Endothelial cell of umbilical vein (primary cell): ENCODE measurements around the gene URI1. TPM values are rescaled to one million over a fixed set of nuclear protein-coding genes. Genes with fewer than 3 reads are reported as not detected.

ENCODE experiments used
- BruUV-seq: library from RNA; stranded (reverse); fragments of 400-500 nt; replicated peaks from 2 replicates; lab custom pipeline; 2021; lab: Mats Ljungman, UMichigan
- CTCF ChIA-PET: fragments of 300-600, 350-600 bp; sonication (Branson Sonifier 250); formaldehyde crosslinking; loops from one replicate; lab custom pipeline; 2021; ENCODE audit warnings: antibody characterized with exemption, inconsistent platforms; lab: Charles Lee
- POLR2A ChIA-PET: fragments of 300-600, 350-600 bp; sonication (Branson Sonifier 250); formaldehyde crosslinking; loops from one replicate; lab custom pipeline; 2021; ENCODE audit warnings: antibody characterized with exemption, inconsistent platforms; lab: Charles Lee
- DNase-seq: peaks from one replicate; pipeline ENCODE4 v3.0.0-alpha.2; 2011; ENCODE audit warnings: low read depth, low spot score
- FAIRE-seq: peaks from 2 replicates; lab custom pipeline; 2011; peaks lifted over from hg19 to GRCh38; lab: Jason Lieb, UNC
- H2AFZ ChIP-seq: 2 replicates; pipeline ENCODE4 v1.6.0; 2012; ENCODE audit warnings: low read depth, low read length, control low read depth, inconsistent platforms
- H3K27ac ChIP-seq: 2 replicates; pipeline ENCODE4 v1.5.1; 2011; ENCODE audit warnings: low read depth, mild to moderate bottlenecking, control low read depth, low read length, moderate library complexity; ENCODE audit not compliant: insufficient read depth
- H3K27me3 ChIP-seq, 2 experiments: 2 replicates each; pipeline versions ENCODE4 v1.6.0 to v1.6.1; 2011; ENCODE audit warnings: low read length in 2 of 2, mixed read lengths in 1 of 2; ENCODE audit not compliant: control insufficient read depth in 2 of 2, insufficient read depth in 2 of 2
- H3K36me3 ChIP-seq, 2 experiments: 2 replicates in 1 of 2; 3 replicates in 1 of 2; pipeline ENCODE4 v1.5.1; 2011; ENCODE audit warnings: low read length in 2 of 2, mild to moderate bottlenecking in 1 of 2, moderate library complexity in 1 of 2; ENCODE audit not compliant: control insufficient read depth in 2 of 2, insufficient read depth in 2 of 2; ENCODE audit errors: extremely low read depth in 1 of 2
- H3K4me1 ChIP-seq: 3 replicates; pipeline ENCODE4 v1.5.1; 2011; ENCODE audit warnings: mild to moderate bottlenecking, low read length; ENCODE audit not compliant: control insufficient read depth, insufficient read depth; ENCODE audit errors: extremely low read depth
- H3K4me2 ChIP-seq: 2 replicates; pipeline ENCODE4 v1.6.1; 2011; ENCODE audit warnings: low read length, control low read depth, mixed read lengths; ENCODE audit not compliant: insufficient read depth
- H3K4me3 ChIP-seq, 3 experiments: fragments of 200-600 bp in 1 of 3; sonication (generic), shearing (Covaris generic) in 1 of 3; replicated peaks in 1 of 3; 2 replicates each; pipeline ENCODE4 v1.5.1; 2011 to 2016; ENCODE audit warnings: control low read depth in 3 of 3, low read length in 3 of 3, mild to moderate bottlenecking in 2 of 3, inconsistent platforms in 1 of 3, low read depth in 1 of 3, moderate library complexity in 1 of 3; ENCODE audit not compliant: insufficient read depth in 1 of 3
- H3K79me2 ChIP-seq: 2 replicates; pipeline ENCODE4 v1.6.0; 2012; ENCODE audit warnings: low read length, inconsistent platforms; ENCODE audit not compliant: control insufficient read depth, insufficient read depth
- H3K9ac ChIP-seq: replicated peaks from 2 replicates; pipeline ENCODE3; 2011; ENCODE audit warnings: low read length, control low read depth; ENCODE audit not compliant: insufficient read depth; ENCODE audit errors: extremely low read depth
- H3K9me1 ChIP-seq: replicated peaks from 3 replicates; pipeline ENCODE4 v1.6.0; 2011; ENCODE audit warnings: mild to moderate bottlenecking, low read length; ENCODE audit not compliant: control insufficient read depth, insufficient read depth; ENCODE audit errors: extremely low read depth
- H3K9me3 ChIP-seq: replicated peaks from 2 replicates; pipeline ENCODE4 v1.5.1; 2012; ENCODE audit warnings: low read length, inconsistent platforms; ENCODE audit not compliant: control insufficient read depth, insufficient read depth
- H4K20me1 ChIP-seq: replicated peaks from 2 replicates; pipeline ENCODE3; 2011; ENCODE audit warnings: mild to moderate bottlenecking, low read length; ENCODE audit not compliant: control insufficient read depth, insufficient read depth; ENCODE audit errors: extremely low read depth
- EZH2 ChIP-seq: IDR thresholded peaks from 2 replicates; pipeline ENCODE4 v1.6.1; 2012; ENCODE audit warnings: borderline replicate concordance, low read depth, mild to moderate bottlenecking, moderate library complexity, low read length, inconsistent platforms; ENCODE audit not compliant: severe bottlenecking
- FOS ChIP-seq: IDR thresholded peaks from 2 replicates; pipeline ENCODE4 v1.6.1; 2011; ENCODE audit warnings: mild to moderate bottlenecking, low read length, moderate library complexity, borderline replicate concordance; ENCODE audit not compliant: insufficient read depth
- GATA2 ChIP-seq: IDR thresholded peaks from 2 replicates; pipeline ENCODE4 v1.7.0; 2011; ENCODE audit warnings: low read depth, mild to moderate bottlenecking, moderate library complexity, mixed read lengths, low read length; ENCODE audit not compliant: insufficient read length, insufficient read depth
- JUN ChIP-seq: IDR thresholded peaks from 2 replicates; pipeline ENCODE4 v1.6.1; 2011; ENCODE audit warnings: borderline replicate concordance, low read depth; ENCODE audit not compliant: insufficient read length, insufficient read depth
- MAX ChIP-seq: IDR thresholded peaks from 2 replicates; pipeline ENCODE4 v1.6.1; 2011; ENCODE audit not compliant: insufficient read depth, insufficient read length
- MYC ChIP-seq: IDR thresholded peaks from one replicate; pipeline ENCODE4 v1.6.1; 2011; ENCODE audit warnings: mild to moderate bottlenecking, low read depth, low read length
- POLR2A ChIP-seq: IDR thresholded peaks from 2 replicates; pipeline ENCODE4 v1.6.1; 2012; ENCODE audit warnings: low read depth, mild to moderate bottlenecking, control low read depth, low read length
- POLR2AphosphoS5 ChIP-seq: IDR thresholded peaks from 2 replicates; pipeline ENCODE4 v1.6.1; 2012; ENCODE audit warnings: low read depth, mild to moderate bottlenecking, control low read depth, low read length, moderate library complexity; ENCODE audit not compliant: insufficient read depth
- dilution Hi-C: fragments of 300-500 bp; cut with MboI; formaldehyde crosslinking; loops from one replicate; pipeline ENCODE4 v1.15.0; 2019; ENCODE audit warnings: low sequenced_read_pairs; ENCODE audit not compliant: extremely low pct_ligation_motif_present
- intact Hi-C: fragments of 100-400 bp; cut with micrococcal nuclease; formaldehyde crosslinking; loops from one replicate; pipeline ENCODE4 v1.10.0; 2022
- polyA plus RNA-seq, 4 experiments: library from polyadenylated mRNA; depleted of rRNA in 3 of 4; stranded (reverse) in 3 of 4; unstranded in 1 of 4; fragments of >200 nt; gene quantifications; 2 replicates each; pipeline versions ENCODE4 v1.2.1 to v1.2.3, GENCODE V29; 2011 to 2012; ENCODE audit warnings: missing spikeins in 1 of 4
- total RNA-seq: library from RNA; stranded (reverse); gene quantifications from 2 replicates; pipeline ENCODE4 v1.2.3, GENCODE V29; 2021
- TF ChIP-seq, protein P1 (sequence below), 2 donors: IDR thresholded peaks; 1 replicate in 1 of 2; 2 replicates in 1 of 2; pipeline ENCODE4 v1.5.1; 2011; ENCODE audit warnings: low read length in 2 of 2, mild to moderate bottlenecking in 2 of 2, moderate library complexity in 2 of 2, control low read depth in 1 of 2, inconsistent platforms in 1 of 2, low read depth in 1 of 2; ENCODE audit not compliant: insufficient read depth in 1 of 2; ENCODE audit errors: extremely low read depth in 1 of 2

URI1 gene
- total and polyA plus RNA-seq, 2 donors (not counting 3 experiments of a cell fraction or from before 2014, with no cell fraction given): 12.8 to 28.9 TPM

DNA sequence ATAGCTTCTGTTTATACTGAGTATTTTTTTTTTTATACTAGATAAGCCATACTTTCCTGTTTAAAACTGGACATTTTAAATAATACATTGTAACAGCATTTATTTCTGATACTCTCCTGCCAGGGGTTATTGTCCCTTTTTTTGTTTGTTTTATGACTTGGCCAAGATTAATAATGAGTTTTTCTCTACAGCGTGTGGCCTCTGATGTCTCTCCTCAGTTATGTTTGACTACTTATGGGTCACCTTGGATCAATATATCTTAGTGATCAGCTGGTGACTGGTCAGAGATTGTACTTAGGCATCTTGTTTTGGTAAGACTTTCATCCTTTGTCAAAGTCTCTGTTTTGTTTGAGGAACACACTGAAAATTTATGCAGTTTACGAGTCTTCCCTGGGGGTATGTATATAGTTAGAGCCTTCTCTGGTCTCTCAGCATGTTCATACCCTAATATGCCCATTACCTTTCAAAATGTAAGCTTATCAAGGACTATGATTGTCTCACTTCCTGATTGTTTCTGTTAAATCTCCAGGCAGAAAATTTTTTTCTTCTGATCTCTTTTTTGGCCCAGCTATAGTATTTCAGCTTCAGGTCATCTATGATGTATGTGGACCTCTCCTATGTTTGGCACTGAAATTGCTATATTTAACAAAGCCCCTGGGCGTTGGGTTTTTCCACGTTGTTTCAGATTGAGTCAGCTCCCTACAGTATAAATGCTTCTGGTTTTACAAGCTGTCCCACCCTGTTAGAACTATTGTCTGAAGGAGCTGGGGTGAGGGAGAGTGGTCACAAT is 87.9 kb downstream of the URI1 start:
- ChIA-PET CTCF (no interaction called here), POLR2A (no interaction called here)
- TF ChIP-seq JUN: no peak
- TF ChIP-seq, protein P1, sequence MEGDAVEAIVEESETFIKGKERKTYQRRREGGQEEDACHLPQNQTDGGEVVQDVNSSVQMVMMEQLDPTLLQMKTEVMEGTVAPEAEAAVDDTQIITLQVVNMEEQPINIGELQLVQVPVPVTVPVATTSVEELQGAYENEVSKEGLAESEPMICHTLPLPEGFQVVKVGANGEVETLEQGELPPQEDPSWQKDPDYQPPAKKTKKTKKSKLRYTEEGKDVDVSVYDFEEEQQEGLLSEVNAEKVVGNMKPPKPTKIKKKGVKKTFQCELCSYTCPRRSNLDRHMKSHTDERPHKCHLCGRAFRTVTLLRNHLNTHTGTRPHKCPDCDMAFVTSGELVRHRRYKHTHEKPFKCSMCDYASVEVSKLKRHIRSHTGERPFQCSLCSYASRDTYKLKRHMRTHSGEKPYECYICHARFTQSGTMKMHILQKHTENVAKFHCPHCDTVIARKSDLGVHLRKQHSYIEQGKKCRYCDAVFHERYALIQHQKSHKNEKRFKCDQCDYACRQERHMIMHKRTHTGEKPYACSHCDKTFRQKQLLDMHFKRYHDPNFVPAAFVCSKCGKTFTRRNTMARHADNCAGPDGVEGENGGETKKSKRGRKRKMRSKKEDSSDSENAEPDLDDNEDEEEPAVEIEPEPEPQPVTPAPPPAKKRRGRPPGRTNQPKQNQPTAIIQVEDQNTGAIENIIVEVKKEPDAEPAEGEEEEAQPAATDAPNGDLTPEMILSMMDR (IDR thresholded peaks at IDR 0.05; ENCODE audit: extremely low read depth in 1 of 2, insufficient read depth in 1 of 2, low read depth in 1 of 2, low read length in 2 of 2): no peak
- no peak for TF ChIP-seq EZH2
- no peak for TF ChIP-seq GATA2
- no peak for TF ChIP-seq POLR2AphosphoS5
- TF ChIP-seq MAX: no peak
- TF ChIP-seq MYC: no peak
- no peak for TF ChIP-seq POLR2A
- TF ChIP-seq FOS: no peak
- H3K27ac ChIP-seq: no peak overlapping the region
- H3K9ac ChIP-seq: no peak overlapping the region
- no peaks in the 10 kb centered on the region for H3K36me3 ChIP-seq
- H3K27me3 ChIP-seq: no peaks in the 10 kb centered on the region
- H3K9me3 ChIP-seq: no peaks in the 10 kb centered on the region
- FAIRE-seq (no peak), DNase-seq (peak; percentile 39)
- H2AFZ ChIP-seq: no peak overlapping the region
- BruUV-seq: no TSS peak
- H3K9me1 ChIP-seq: no peaks in the 10 kb centered on the region
- no peak overlapping the region for H3K4me3 ChIP-seq
- H3K79me2 ChIP-seq: no peaks in the 10 kb centered on the region
- H3K4me2 ChIP-seq: peak overlapping the region; percentile 6
- peaks cover 3% of the 10 kb centered on the region for H3K4me1 ChIP-seq
- dilution Hi-C loops (no loop called here), intact Hi-C loops (no loop called here)
- H4K20me1 ChIP-seq: no peaks in the 10 kb centered on the region
